Stomach smooth muscle (tissue), 2 donors: ENCODE results near the gene GRAMD1A.
A peak's percentile ranks its signal among the peaks of the same experiment; 100 is the strongest.
"Not testable (repeated sequence)": the region's sequence is repeated elsewhere in the genome, so short reads cannot be mapped to it uniquely, and the experiment has no call there.

Source experiments
- H3K27ac ChIP-seq: one replicate; pipeline ENCODE4 v1.7.0; 2013; ENCODE audit warnings: mild to moderate bottlenecking, low read length, inconsistent platforms
- H3K27me3 ChIP-seq, 2 donors: one replicate each; pipeline ENCODE4 v1.7.0; 2013; ENCODE audit warnings: low read length in 2 of 2; ENCODE audit not compliant: insufficient read depth in 2 of 2, control insufficient read depth in 1 of 2
- H3K36me3 ChIP-seq, 2 donors: one replicate each; pipeline ENCODE4 v1.7.0; 2013; ENCODE audit warnings: low read length in 2 of 2; ENCODE audit not compliant: control insufficient read depth in 2 of 2, insufficient read depth in 2 of 2
- H3K4me1 ChIP-seq: one replicate; pipeline ENCODE4 v1.7.0; 2013; ENCODE audit warnings: low read length; ENCODE audit not compliant: control insufficient read depth, insufficient read depth
- H3K4me3 ChIP-seq, 2 donors: one replicate each; pipeline ENCODE4 v1.7.0; 2013; ENCODE audit warnings: low read length in 2 of 2
- H3K9ac ChIP-seq, 2 donors: one replicate each; pipeline ENCODE4 v1.7.0; 2013; ENCODE audit warnings: low read length in 2 of 2, mild to moderate bottlenecking in 1 of 2
- H3K9me3 ChIP-seq, 2 donors: one replicate each; pipeline ENCODE4 v1.7.0; 2013; ENCODE audit warnings: low read length in 2 of 2; ENCODE audit not compliant: control insufficient read depth in 2 of 2
- donor health status: healthy.
- donor health status: Pancreatic carcinoma.

The GRAMD1A gene

DNA sequence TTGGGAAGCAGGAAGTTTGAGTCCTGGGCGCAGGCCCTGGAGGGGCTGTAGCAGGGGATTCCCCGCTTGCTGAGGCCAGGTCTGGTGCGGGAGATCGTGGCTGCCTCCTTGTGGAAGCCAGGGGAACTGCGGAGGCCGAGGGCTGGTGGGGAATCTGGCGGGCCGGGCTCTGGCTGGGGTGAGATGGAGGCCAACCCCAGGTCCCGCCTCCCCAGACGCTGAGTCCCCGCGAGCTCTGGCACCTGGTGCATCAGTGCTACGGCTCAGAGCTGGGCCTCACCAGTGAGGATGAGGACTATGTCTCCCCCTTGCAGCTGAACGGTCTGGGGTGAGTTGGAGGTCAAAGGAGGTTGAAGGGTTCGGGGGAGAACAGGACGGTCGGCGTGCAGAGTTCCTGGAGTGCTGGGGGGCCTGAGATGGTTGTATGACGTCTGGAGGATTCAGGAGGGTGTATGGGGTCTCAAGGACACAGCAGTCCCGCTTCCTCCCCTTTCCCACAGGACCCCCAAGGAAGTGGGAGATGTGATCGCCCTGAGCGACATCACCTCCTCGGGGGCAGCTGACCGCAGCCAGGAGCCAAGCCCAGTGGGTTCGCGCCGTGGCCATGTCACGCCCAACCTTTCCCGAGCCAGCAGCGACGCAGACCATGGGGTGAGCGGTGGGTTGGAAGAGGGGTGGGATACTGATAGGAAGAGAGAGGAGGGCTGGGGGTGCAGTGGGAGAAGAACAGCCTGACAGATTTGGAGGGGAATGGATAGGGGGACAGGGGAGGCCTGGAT is 13.1 kb downstream of the GRAMD1A start:
- Histone ChIP-seq H3K4me1 (peaks cover 19% of the 10 kb centered on the region), H3K27me3 (no peaks in the 10 kb centered on the region), H3K9me3 (no peaks in the 10 kb centered on the region), H3K27ac (peak overlapping the region; percentile 11), H3K9ac (peak overlapping the region in 1 of 2 donors; percentile 21), H3K4me3 (no peak overlapping the region), H3K36me3 (peaks cover 32 to 48% of the 10 kb centered on the region in 2 donors)

DNA sequence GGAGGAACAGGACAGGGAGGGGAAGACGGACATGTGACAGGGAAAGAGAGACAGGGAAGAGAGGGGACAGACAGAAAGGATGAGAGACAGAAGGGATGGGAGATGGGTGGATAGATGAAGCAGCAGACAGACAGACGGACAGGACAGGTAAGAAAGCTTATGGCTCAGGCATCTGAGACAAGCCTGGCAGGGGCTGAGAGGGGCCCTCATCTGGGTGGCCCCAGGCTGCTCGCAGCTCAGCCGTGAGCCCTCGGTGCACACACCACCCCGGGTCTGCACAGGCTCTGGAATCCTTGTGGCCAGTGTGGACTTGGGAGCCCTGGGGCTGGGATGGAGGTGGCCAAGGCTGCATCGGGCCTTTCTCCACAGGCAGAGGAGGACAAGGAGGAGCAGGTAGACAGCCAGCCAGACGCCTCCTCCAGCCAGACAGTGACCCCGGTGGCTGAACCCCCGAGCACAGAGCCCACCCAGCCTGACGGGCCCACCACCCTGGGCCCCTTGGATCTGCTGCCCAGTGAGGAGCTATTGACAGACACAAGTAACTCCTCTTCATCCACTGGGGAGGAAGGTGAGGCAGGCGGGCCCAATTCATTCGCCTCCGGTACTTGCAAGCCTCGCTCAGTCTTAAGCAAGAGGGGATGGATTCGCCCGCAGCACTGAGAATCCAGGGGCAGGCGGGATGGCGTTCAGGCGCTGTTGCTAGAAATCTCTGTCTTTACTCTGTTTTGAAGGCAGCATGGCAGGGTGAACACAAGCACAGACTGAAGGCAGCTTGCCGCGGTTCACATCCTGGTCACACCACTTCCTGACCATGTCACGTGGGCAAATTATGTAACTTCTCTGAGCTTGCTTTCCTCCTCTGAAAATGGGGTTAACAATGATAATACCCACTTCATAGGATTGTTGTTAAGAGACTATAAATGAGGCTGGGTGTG is 14.0 kb downstream of the GRAMD1A start:
- H3K27me3 ChIP-seq = no peaks in the 10 kb centered on the region
- peaks cover 38 to 57% of the 10 kb centered on the region in 2 donors for H3K36me3 ChIP-seq
- H3K4me3 ChIP-seq = no peak overlapping the region
- H3K4me1 ChIP-seq = peaks cover 19% of the 10 kb centered on the region
- H3K9ac ChIP-seq = peak overlapping the region in 1 of 2 donors; percentile 21
- H3K27ac ChIP-seq = no peak overlapping the region
- H3K9me3 ChIP-seq = no peaks in the 10 kb centered on the region

DNA sequence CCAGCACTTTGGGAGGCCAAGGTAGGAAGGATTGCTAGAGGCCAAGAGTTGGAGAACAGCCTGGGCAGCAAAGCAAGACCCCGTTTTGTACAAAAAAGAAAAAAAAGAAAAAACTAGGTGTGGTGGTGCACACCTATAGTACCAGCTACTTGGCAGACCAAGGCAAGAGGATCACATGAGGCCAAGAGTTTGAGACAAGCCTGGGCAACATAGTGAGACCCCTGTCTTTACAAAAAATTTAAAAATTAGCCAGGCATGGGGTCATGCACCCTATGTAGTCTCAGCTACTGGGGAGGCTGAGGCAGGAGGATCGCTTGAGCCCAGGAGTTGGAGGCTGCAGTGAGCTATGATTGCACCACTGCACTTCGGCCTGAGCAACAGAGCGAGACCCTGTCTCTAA is 14.7 kb downstream of the GRAMD1A start:
- H3K4me1 ChIP-seq = peaks cover 19% of the 10 kb centered on the region
- H3K36me3 ChIP-seq = peaks cover 42 to 59% of the 10 kb centered on the region in 2 donors
- H3K27ac ChIP-seq, H3K9me3 ChIP-seq, H3K4me3 ChIP-seq, H3K9ac ChIP-seq, H3K27me3 ChIP-seq: not testable (repeated sequence)

DNA sequence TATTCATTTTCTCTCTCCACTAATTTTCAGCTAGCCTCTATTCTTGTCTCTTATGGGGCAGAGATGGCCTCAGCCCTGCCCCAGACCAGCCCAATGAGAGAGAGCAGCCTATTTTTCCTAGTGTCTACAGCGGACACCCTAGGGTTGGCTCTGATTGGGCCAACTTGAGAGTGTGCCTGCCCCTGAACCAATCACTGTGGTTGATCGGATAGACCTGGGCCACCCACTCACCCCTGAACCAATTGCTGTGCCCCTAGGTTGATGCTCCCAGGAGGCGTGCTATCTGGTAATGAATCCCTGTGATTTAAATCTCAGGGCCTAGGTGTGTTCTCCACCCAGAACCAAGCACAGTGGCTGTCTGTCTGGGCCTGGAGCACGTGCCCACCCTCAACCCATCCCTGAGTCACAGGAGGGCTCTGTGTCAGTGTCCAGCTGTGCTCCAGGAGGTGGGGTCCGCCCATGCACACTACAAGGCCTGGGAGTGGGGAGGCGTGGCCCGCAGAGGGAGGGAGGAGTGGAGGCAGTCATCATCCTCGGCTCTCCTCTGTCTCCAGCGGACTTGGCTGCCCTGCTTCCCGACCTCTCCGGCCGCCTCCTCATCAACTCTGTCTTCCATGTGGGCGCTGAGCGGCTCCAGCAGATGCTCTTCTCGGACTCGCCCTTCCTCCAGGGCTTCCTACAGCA is 15.3 kb downstream of the GRAMD1A start:
- H3K4me1 ChIP-seq = peaks cover 19% of the 10 kb centered on the region
- H3K9ac ChIP-seq = no peak overlapping the region
- peaks cover 43 to 55% of the 10 kb centered on the region in 2 donors for H3K36me3 ChIP-seq
- no peaks in the 10 kb centered on the region for H3K27me3 ChIP-seq
- no peaks in the 10 kb centered on the region for H3K9me3 ChIP-seq
- H3K27ac ChIP-seq = no peak overlapping the region
- H3K4me3 ChIP-seq = no peak overlapping the region

DNA sequence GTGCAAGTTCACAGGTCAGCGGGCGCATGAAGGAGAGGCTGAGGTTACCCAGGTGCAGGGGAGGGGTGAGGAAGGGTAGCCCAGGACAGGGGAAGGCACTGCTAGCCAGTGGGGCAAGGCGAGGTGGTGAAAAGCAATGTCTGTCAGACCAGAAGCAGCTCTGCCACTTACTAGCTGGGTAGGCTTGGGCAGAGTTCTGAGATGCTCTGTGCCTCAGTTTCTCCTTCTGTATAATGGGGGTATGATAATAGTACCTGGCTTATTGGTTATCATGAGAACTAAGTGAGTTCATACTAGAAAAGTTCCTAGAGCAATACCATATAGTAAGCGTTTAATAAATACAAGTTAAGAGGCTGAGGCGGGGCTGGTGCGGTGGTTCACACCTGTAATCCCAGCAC is 15.8 kb downstream of the GRAMD1A start:
- H3K9me3 ChIP-seq = no peaks in the 10 kb centered on the region
- H3K27me3 ChIP-seq = no peaks in the 10 kb centered on the region
- H3K4me1 ChIP-seq = peaks cover 19% of the 10 kb centered on the region
- no peak overlapping the region for H3K27ac ChIP-seq
- H3K9ac ChIP-seq = no peak overlapping the region
- no peak overlapping the region for H3K4me3 ChIP-seq
- peaks cover 44 to 58% of the 10 kb centered on the region in 2 donors for H3K36me3 ChIP-seq

DNA sequence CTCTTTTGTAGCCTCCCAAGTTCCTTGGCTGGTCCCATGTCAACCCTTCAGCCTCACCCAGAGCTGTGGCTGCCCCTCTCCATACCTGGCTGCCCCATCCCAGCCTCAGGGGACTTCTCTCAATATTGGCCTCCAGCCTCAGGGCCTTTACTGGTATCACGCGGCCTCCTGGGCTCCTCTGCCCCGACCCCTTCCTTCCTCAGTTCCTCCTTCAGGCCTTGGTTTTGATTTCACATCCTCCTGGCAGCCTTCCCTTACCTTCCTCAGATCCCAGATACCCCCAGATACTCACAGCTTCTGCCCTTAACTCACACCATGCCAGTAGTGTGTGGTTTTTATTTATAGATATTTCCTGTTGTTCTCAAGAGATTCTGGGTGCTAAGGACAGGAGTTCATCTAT is 17.4 kb downstream of the GRAMD1A start:
- Histone ChIP-seq H3K36me3 (peaks cover 47 to 67% of the 10 kb centered on the region in 2 donors), H3K27me3 (no peaks in the 10 kb centered on the region), H3K9ac (no peak overlapping the region), H3K9me3 (no peaks in the 10 kb centered on the region), H3K27ac (no peak overlapping the region), H3K4me3 (no peak overlapping the region), H3K4me1 (peaks cover 14% of the 10 kb centered on the region)

DNA sequence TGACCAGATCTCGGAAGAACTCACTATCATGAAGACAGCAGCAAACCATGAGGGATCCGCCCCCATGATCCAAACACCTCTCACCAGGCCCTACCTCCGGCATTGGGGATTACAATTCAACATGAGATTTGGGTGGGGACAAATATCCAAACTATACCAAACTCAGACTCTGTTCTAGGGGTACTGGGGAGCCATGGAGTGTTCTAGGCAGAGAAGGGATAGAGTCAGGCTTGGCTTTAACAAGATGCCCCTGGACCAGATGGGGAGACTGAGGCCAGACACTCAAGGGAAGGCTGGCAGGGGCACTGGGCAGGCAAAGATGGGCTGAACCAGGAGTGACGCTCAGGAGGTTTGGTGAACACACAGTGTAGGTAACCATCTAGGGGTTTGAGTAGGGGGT is 18.3 kb downstream of the GRAMD1A start:
- H3K36me3 ChIP-seq = peaks cover 51 to 76% of the 10 kb centered on the region in 2 donors
- H3K27ac ChIP-seq = no peak overlapping the region
- no peak overlapping the region for H3K9ac ChIP-seq
- H3K9me3 ChIP-seq = no peaks in the 10 kb centered on the region
- H3K27me3 ChIP-seq = no peaks in the 10 kb centered on the region
- peaks cover 7% of the 10 kb centered on the region for H3K4me1 ChIP-seq
- no peak overlapping the region for H3K4me3 ChIP-seq

DNA sequence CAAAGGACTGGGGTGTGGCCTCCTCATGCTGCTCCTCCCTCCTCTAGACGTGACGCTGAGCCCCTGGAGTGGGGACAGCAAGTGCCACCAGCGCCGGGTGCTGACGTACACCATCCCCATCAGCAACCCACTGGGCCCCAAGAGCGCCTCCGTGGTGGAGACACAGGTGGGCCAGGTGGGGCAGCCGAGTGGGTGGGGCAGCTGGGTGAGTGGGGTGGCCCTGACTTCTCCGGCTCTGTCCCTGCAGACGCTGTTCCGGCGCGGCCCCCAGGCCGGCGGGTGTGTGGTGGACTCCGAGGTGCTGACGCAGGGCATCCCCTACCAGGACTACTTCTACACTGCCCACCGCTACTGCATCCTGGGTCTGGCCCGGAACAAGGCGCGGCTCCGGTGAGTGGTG is 19.0 kb downstream of the GRAMD1A start:
- Histone ChIP-seq H3K4me3 (no peak overlapping the region), H3K27ac (no peak overlapping the region), H3K9me3 (no peaks in the 10 kb centered on the region), H3K4me1 (peaks cover 4% of the 10 kb centered on the region), H3K36me3 (peaks cover 58 to 80% of the 10 kb centered on the region in 2 donors), H3K27me3 (no peaks in the 10 kb centered on the region), H3K9ac (no peak overlapping the region)

DNA sequence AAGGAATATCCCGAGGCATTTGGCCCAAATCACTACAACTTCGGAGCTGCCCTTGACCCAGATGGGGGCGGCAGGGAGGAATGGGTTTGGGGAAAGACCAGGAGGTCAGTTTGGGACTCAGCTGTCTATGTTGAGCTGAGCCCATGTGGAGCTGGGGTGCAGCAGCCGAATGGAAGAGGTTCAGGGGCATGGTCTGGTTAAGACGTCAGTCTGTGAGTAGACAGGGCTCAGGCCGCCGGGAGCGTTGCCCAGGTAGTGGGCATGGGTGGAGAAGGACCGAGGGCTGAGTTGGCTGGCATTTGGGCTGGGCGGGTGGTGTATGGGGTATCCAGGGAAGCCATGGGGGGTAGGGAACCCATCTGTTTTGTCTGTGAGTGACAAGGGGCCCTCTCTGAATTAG is 20.9 kb downstream of the GRAMD1A start:
- Histone ChIP-seq H3K4me3 (no peak overlapping the region), H3K27me3 (no peaks in the 10 kb centered on the region), H3K27ac (no peak overlapping the region), H3K9me3 (no peaks in the 10 kb centered on the region), H3K36me3 (peaks cover 54 to 77% of the 10 kb centered on the region in 2 donors), H3K4me1 (peaks cover 2% of the 10 kb centered on the region), H3K9ac (no peak overlapping the region)

DNA sequence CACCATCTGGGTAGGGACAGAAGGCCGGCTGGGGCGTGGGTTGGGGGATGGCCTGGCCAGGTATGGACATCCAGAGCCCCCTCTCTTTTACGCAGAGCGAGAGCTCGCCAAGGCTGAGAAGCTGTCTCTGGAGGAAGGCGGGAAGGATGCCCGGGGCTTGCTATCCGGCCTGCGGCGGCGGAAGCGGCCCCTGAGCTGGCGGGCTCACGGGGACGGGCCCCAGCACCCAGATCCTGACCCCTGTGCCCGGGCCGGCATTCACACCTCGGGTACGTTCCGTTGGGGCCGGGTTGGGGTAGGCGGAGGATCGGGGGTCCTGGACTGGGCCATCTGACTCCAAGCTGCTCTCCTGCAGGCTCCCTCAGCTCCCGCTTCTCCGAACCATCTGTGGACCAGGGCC is 21.5 kb downstream of the GRAMD1A start:
- no peak overlapping the region for H3K9ac ChIP-seq
- H3K9me3 ChIP-seq = no peaks in the 10 kb centered on the region
- H3K27me3 ChIP-seq = no peaks in the 10 kb centered on the region
- peaks cover 2% of the 10 kb centered on the region for H3K4me1 ChIP-seq
- H3K36me3 ChIP-seq = peaks cover 56 to 76% of the 10 kb centered on the region in 2 donors
- H3K4me3 ChIP-seq = no peak overlapping the region
- H3K27ac ChIP-seq = no peak overlapping the region
